HepG2 (cell line): ENCODE measurements around the gene PHIP. TPM values are rescaled to one million over a fixed set of nuclear protein-coding genes. Genes with fewer than 3 reads are reported as not detected.

Experiments used
- MAZ ChIP-seq, 2 experiments: sonication (generic) in 1 of 2; formaldehyde crosslinking in 1 of 2; IDR thresholded peaks; 2 replicates each; pipeline versions ENCODE4 v1.5.0 to v1.6.1; 2012 to 2020; ENCODE audit warnings: low read depth in 2 of 2, mild to moderate bottlenecking in 2 of 2, borderline replicate concordance in 1 of 2, improper control_type of control experiment in 1 of 2, low read length in 1 of 2, missing genetic modification reagents in 1 of 2, moderate library complexity in 1 of 2
- SYNCRIP ChIP-seq: fragments of 200-400 bp; formaldehyde crosslinking; IDR thresholded peaks from 2 replicates; pipeline ENCODE4 v1.6.1; 2018; ENCODE audit warnings: mild to moderate bottlenecking, low read depth, low read length; ENCODE audit not compliant: insufficient read depth
- ZBTB7B ChIP-seq: sonication (generic); formaldehyde crosslinking; IDR thresholded peaks from 2 replicates; pipeline ENCODE4 v1.4.0; 2020; ENCODE audit warnings: missing genetic modification reagents
- ZMAT3 ChIP-seq: sonication (generic); formaldehyde crosslinking; conservative IDR thresholded peaks from 2 replicates; pipeline ENCODE4 v1.7.0; 2021; ENCODE audit warnings: missing genetic modification reagents
- ZNF138 ChIP-seq: sonication (generic); formaldehyde crosslinking; IDR thresholded peaks from 2 replicates; pipeline ENCODE4 v1.5.0; 2020; ENCODE audit warnings: mild to moderate bottlenecking, low read depth, missing genetic modification reagents
- ZNF746 ChIP-seq: sonication (generic); formaldehyde crosslinking; IDR thresholded peaks from 2 replicates; pipeline ENCODE4 v1.8.0; 2022; ENCODE audit warnings: mild to moderate bottlenecking, missing genetic modification reagents
- ZNF749 ChIP-seq: sonication (generic); formaldehyde crosslinking; IDR thresholded peaks from 2 replicates; pipeline ENCODE4 v1.8.0; 2022; ENCODE audit warnings: mild to moderate bottlenecking, missing genetic modification reagents, moderate library complexity, borderline replicate concordance
- polyA plus RNA-seq, 8 experiments: library from polyadenylated mRNA; depleted of rRNA in 3 of 8; stranded (reverse) in 7 of 8; unstranded in 1 of 8; fragments of >200 nt; fragmentation: Illumina TruSeq in 4 of 8; extraction: Trizol in 4 of 8; gene quantifications; 2 replicates each; pipeline versions ENCODE4 v1.2.1 to v1.2.3, GENCODE V29; 2011 to 2016; ENCODE audit warnings: low read depth in 4 of 8, missing spikeins in 1 of 8, mixed read lengths in 1 of 8; ENCODE audit not compliant: insufficient read depth in 1 of 8
- total RNA-seq, 5 experiments: library from RNA; depleted of rRNA; stranded (reverse); fragments of >200 nt; fragmentation: Illumina TruSeq; extraction: Trizol; gene quantifications; 2 replicates each; pipeline ENCODE4 v1.2.3, GENCODE V29; 2016; ENCODE audit warnings: low read depth in 1 of 5
- TF ChIP-seq, protein P1 (sequence below): sonication (generic); formaldehyde crosslinking; IDR thresholded peaks from 2 replicates; pipeline ENCODE4 v1.4.0; 2020; ENCODE audit warnings: low read depth, missing genetic modification reagents
- TF ChIP-seq, protein P2 (sequence below): sonication (generic); formaldehyde crosslinking; IDR thresholded peaks from 2 replicates; pipeline ENCODE4 v1.8.0; 2022; ENCODE audit warnings: mild to moderate bottlenecking, missing genetic modification reagents; ENCODE audit not compliant: insufficient replicate concordance
- TF ChIP-seq, protein P3 (sequence below): sonication (generic); formaldehyde crosslinking; conservative IDR thresholded peaks from 2 replicates; pipeline ENCODE4 v1.4.0; 2020; ENCODE audit warnings: missing genetic modification reagents
- TF ChIP-seq, protein P4 (sequence below): sonication (generic); formaldehyde crosslinking; IDR thresholded peaks from 2 replicates; pipeline ENCODE4 v1.9.0; 2021; ENCODE audit warnings: missing genetic modification reagents, mild to moderate bottlenecking, borderline replicate concordance
- TF ChIP-seq, protein P5 (sequence below): sonication (generic); formaldehyde crosslinking; IDR thresholded peaks from 2 replicates; pipeline ENCODE4 v1.8.0; 2022; ENCODE audit warnings: mild to moderate bottlenecking, missing genetic modification reagents, borderline replicate concordance
- TF ChIP-seq, protein P6 (sequence below): sonication (generic); formaldehyde crosslinking; IDR thresholded peaks from 2 replicates; pipeline ENCODE4 v1.9.0; 2021; ENCODE audit warnings: missing genetic modification reagents, borderline replicate concordance

The PHIP gene
- total and polyA plus RNA-seq, 2 of the 13 experiments (the other 11 are each of a cell fraction or from before 2014, with no cell fraction given) = 6.5 to 23.5 TPM

DNA sequence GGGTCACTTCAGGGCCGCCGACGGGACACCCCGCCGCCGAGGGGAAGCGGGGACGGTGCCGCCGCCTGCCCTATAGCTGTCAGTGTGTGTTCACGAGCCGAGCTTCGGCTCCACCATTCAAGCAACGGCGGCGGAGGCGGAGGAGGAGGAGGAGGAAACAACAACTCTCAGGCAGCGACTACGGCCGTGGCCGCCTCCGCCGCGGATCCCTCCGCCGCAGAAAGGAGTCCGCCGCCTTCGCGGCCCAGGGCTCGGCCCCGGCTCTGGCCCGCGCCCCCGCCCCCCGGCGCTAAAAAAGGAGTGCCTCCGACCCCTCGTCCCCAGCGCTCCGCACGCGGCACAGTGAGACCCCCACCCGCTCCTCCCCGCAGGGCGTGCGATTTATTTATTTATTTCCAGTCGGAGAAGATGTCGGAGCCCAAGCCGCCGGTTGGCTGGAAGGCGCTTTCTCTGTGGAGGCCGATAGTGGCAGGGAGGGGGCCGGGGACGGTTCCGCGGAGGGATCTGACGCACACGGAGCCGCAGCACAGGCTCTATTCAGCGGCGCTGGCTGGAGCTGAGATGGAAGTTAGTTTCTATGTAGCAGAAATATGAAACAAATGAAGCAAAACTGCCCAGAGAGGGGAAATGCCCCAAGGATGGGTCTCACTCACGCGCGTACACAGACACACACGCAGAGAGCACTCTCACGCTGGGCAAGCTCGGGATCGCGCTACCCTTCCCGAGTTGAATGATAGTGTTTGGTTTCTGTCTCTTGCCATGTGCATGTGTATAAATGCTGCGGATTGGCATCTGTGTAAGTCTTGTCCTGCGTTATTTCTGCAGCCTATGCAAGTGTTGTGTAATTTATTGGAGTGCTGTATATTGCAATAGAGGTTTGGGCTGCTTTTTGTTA lies at the start of gene PHIP (continued):
- TF ChIP-seq ZNF746 (CRISPR knock-in tag) = peak; percentile 62; the same call in 1 of the 2 replicates
- TF ChIP-seq ZNF749 (CRISPR knock-in tag) = no peak
- TF ChIP-seq, protein P1, sequence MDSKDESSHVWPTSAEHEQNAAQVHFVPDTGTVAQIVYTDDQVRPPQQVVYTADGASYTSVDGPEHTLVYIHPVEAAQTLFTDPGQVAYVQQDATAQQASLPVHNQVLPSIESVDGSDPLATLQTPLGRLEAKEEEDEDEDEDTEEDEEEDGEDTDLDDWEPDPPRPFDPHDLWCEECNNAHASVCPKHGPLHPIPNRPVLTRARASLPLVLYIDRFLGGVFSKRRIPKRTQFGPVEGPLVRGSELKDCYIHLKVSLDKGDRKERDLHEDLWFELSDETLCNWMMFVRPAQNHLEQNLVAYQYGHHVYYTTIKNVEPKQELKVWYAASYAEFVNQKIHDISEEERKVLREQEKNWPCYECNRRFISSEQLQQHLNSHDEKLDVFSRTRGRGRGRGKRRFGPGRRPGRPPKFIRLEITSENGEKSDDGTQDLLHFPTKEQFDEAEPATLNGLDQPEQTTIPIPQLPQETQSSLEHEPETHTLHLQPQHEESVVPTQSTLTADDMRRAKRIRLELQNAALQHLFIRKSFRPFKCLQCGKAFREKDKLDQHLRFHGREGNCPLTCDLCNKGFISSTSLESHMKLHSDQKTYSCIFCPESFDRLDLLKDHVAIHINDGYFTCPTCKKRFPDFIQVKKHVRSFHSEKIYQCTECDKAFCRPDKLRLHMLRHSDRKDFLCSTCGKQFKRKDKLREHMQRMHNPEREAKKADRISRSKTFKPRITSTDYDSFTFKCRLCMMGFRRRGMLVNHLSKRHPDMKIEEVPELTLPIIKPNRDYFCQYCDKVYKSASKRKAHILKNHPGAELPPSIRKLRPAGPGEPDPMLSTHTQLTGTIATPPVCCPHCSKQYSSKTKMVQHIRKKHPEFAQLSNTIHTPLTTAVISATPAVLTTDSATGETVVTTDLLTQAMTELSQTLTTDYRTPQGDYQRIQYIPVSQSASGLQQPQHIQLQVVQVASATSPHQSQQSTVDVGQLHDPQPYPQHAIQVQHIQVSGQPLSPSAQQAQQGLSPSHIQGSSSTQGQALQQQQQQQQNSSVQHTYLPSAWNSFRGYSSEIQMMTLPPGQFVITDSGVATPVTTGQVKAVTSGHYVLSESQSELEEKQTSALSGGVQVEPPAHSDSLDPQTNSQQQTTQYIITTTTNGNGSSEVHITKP (CRISPR knock-in tag) = no peak
- TF ChIP-seq, protein P2, sequence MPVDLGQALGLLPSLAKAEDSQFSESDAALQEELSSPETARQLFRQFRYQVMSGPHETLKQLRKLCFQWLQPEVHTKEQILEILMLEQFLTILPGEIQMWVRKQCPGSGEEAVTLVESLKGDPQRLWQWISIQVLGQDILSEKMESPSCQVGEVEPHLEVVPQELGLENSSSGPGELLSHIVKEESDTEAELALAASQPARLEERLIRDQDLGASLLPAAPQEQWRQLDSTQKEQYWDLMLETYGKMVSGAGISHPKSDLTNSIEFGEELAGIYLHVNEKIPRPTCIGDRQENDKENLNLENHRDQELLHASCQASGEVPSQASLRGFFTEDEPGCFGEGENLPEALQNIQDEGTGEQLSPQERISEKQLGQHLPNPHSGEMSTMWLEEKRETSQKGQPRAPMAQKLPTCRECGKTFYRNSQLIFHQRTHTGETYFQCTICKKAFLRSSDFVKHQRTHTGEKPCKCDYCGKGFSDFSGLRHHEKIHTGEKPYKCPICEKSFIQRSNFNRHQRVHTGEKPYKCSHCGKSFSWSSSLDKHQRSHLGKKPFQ = no peak
- TF ChIP-seq ZNF138 = no peak
- TF ChIP-seq, protein P3, sequence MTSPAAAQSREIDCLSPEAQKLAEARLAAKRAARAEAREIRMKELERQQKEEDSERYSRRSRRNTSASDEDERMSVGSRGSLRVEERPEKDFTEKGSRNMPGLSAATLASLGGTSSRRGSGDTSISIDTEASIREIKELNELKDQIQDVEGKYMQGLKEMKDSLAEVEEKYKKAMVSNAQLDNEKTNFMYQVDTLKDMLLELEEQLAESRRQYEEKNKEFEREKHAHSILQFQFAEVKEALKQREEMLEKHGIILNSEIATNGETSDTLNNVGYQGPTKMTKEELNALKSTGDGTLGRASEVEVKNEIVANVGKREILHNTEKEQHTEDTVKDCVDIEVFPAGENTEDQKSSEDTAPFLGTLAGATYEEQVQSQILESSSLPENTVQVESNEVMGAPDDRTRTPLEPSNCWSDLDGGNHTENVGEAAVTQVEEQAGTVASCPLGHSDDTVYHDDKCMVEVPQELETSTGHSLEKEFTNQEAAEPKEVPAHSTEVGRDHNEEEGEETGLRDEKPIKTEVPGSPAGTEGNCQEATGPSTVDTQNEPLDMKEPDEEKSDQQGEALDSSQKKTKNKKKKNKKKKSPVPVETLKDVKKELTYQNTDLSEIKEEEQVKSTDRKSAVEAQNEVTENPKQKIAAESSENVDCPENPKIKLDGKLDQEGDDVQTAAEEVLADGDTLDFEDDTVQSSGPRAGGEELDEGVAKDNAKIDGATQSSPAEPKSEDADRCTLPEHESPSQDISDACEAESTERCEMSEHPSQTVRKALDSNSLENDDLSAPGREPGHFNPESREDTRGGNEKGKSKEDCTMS (CRISPR knock-in tag) = no peak
- peak; percentile 58; the same call in 1 of the 2 replicates for TF ChIP-seq ZBTB7B (CRISPR knock-in tag)
- peak; percentile 89 for TF ChIP-seq ZMAT3 (CRISPR knock-in tag)
- TF ChIP-seq, protein P4, sequence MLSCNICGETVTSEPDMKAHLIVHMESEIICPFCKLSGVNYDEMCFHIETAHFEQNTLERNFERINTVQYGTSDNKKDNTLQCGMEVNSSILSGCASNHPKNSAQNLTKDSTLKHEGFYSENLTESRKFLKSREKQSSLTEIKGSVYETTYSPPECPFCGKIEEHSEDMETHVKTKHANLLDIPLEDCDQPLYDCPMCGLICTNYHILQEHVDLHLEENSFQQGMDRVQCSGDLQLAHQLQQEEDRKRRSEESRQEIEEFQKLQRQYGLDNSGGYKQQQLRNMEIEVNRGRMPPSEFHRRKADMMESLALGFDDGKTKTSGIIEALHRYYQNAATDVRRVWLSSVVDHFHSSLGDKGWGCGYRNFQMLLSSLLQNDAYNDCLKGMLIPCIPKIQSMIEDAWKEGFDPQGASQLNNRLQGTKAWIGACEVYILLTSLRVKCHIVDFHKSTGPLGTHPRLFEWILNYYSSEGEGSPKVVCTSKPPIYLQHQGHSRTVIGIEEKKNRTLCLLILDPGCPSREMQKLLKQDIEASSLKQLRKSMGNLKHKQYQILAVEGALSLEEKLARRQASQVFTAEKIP = no peak
- TF ChIP-seq, protein P5, sequence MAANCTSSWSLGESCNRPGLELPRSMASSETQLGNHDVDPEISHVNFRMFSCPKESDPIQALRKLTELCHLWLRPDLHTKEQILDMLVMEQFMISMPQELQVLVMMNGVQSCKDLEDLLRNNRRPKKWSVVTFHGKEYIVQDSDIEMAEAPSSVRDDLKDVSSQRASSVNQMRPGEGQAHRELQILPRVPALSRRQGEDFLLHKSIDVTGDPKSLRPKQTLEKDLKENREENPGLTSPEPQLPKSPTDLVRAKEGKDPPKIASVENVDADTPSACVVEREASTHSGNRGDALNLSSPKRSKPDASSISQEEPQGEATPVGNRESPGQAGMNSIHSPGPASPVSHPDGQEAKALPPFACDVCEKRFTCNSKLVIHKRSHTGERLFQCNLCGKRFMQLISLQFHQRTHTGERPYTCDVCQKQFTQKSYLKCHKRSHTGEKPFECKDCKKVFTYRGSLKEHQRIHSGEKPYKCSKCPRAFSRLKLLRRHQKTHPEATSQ = peak; percentile 78; the same call in 1 of the 2 replicates
- TF ChIP-seq SYNCRIP = no peak
- peak; percentile 92 for TF ChIP-seq MAZ (IDR thresholded peaks at IDR 0.05; ENCODE audit: borderline replicate concordance, low read depth, low read length)
- peak; percentile 73 for TF ChIP-seq MAZ (CRISPR knock-in tag; IDR thresholded peaks at IDR 0.05; ENCODE audit: low read depth)
- TF ChIP-seq, protein P6, sequence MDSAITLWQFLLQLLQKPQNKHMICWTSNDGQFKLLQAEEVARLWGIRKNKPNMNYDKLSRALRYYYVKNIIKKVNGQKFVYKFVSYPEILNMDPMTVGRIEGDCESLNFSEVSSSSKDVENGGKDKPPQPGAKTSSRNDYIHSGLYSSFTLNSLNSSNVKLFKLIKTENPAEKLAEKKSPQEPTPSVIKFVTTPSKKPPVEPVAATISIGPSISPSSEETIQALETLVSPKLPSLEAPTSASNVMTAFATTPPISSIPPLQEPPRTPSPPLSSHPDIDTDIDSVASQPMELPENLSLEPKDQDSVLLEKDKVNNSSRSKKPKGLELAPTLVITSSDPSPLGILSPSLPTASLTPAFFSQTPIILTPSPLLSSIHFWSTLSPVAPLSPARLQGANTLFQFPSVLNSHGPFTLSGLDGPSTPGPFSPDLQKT (CRISPR knock-in tag) = no peak
